CD4-positive, alpha-beta T cell treated with Interleukin-4 for 1 hour (primary cell): ENCODE data around the gene PDE4D.
"Not testable (repeated sequence)": the region's sequence is repeated elsewhere in the genome, so short reads cannot be mapped to it uniquely, and the experiment has no call there.

Source experiments
- DNase-seq, 2 donors: peaks; one replicate each; pipeline ENCODE4 v3.0.0-alpha.2; 2020 to 2022

Gene PDE4D

DNA sequence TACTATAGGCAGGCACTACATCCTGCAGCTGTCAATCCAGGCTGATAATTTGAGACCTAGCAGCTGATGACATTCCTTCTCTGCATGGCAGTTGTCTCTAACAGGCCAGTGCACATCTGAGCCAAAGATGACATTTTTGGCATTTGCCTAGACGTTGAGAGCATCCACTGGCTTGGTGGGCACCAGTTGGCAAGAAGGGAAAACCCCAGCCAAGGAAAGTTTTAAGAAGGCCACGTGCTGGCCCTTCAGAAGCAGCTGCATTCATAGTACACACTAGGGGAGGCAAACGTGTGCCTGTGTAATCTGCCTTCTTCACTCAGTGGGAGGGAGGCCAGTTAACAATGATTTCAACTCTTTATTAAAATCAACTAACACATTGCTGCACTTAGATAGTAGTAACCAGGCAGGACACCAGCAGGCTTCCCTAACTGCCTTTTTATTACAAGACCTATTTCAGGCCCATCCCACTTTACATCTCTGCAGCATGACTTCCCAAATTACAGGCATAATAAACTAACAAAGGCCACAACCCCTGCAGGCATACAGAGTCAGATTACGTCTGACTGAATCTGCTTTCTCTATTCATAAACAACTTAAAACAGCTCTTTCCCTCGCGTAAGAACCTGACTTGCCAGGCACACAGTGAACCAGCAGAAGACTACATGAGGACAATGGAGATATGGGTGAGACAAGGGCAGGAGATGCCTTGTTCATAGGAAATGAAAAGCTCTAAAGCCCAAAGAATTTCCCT, 576.3 kb downstream of the PDE4D start:
- DNase-seq, result no peak

GRCh38 chr5:59312223-59312622, 581.3 kb downstream of the PDE4D start:
- no peak for DNase-seq

DNA sequence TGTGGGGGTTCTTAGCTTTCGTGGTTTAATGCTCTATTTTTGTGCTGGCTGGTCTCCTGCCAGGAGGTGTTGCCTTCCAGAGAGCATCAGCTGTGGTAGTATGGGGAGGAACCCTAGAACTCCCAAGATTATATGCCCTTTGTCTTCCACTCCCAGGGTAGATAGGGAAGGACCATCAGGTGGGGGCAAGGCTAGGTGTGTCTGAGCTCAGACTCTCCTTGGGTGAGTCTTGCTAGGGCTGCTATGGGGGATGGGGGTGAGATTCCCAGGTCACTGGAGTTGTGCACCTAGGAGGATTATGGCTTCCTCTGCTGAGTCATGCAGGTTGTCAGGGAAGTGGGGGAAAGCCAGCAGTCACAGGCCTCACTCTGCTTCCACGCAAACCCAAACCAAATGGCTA, 584.8 kb downstream of the PDE4D start:
- not testable (repeated sequence) for DNase-seq

DNA sequence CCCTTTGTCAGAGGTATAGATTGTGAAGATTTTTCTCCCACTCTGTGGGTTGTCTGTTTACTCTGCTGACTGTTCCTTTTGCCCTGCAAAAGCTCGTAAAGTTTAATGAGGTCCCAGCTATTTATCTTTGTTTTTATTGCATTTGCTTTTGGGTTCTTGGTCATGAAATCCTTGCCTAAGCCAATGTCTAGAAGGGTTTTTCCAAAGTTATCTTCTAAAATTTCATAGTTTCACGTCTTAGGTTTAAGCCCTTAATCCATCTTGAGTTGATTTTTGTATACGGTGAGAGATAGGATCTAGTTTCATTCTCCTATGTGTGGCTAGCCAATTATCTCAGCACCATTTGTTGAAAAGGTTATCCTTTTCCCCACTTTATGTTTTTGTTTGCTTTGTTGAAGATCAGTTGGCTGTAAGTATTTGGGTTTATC, 590.2 kb downstream of the PDE4D start:
- DNase-seq, result not testable (repeated sequence)

DNA sequence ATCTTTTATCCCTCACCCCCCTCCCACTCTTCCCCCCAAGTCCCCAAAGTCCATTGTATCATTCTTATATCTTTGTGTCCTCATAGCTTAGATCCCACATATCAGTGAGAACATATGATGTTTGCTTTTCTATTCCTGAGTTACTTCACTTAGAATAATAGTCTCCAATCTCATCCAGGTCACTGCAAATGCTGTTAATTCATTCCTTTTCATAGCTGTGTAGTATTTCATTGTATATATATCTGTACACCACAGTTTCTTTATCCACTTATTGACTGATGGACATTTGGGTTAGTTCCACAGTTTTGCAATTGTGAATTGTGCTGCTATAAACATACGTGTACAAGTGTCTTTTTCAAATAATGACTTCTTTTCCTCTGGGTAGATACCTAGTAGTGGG, 591.0 kb downstream of the PDE4D start:
- DNase-seq, result not testable (repeated sequence)

DNA sequence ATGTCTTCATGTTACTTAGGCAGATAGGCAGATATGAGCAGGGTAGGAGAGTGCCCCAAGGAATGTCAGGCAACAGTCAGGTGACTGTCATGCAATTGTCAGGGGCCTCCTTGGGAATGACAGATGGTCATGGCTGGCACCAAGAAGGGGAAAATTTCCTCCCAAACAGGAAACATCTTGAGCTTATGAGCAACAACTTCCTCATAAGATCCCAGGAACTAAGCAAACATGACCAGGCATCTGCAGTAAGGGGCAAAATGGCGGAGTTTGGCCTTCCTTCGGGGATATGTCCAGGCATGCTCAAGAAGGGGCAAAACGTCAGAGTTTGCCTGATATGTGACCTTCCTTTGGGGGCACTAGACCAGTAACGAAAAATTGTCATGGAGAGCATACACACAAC, 591.8 kb downstream of the PDE4D start:
- no peak for DNase-seq

DNA sequence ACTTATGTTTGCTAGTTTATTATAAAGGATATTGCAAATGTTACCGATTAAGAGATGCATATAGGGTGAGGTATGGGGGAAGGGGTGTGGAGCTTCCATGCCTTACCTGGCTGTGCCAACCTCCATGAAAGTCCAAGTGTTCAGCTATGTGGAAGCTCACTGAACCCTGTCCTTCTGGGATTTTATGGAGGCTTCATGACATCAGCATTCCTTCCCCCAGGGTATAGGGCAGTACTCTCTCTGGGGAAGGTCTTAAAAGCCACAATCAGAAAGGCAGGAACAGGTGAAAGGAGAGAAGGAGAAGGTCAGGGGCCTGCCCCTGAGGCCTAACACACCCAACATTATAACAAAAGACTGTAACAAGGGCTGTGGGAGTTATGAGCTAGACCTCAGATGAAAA, 592.6 kb downstream of the PDE4D start:
- DNase-seq, result no peak

- no peak for DNase-seq
These were observed 594.5 kb downstream of the PDE4D start for GRCh38 chr5:59299006-59299405.

DNA sequence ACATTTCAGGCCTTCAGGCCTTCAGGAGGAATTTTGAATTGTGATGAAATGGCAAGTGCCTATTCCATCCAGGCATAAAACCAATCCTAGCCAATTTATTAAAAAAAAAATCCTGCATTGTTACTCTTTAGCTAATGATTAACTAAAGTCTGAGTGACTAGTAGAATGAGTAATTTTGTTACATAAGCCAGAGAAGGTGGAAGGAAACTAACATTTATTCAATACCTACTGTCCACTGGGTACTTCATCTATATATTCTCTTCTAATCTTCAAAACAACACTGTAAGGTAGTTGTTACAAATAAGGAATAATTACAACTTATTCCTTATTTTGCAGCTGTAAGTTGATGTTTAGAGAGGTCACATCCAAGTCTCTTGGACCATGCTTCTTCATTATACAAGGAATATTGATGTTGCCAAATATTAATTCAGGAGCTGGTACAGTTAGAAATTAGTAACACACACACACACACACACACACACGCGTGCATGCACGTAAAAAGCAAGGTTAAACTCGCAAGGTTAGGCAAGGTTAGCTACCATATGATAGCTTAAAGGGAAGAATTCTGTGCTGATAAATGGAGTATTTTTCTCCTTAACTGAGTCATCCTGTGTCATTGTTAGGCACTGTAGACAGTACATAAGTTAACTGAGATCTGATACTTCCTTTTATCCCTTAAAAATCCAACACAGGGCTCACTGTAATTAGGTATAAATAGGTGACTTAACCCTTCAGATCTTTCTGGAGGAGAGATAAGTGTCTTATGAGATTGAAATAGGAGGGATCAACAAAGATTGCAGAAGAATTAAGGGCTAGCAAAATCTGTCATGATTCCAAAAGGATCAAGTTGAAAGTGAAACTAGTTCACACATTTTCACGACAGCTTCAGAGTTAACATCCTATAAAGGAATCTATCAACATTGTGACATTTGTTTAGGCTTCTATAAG, 596.9 kb downstream of the PDE4D start:
- DNase-seq, result no peak

DNA sequence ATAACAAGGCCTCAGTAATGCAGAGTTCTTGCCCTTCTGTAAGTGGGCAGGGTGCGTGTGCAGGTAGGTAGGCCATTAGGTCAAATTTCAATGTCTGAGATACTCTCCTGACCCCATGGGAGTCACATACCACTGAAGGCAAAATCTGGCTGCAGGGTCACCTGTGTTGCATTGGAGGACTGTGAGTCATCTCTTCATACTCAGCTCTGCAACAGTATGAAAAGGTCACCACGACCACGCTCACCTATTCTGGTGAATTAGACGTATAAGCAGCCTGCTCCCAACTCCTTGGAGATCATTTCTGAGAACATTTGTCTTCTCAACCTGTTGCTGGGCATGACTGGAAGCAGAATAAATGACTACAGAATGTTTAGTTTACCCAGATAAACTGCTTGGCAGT, 599.8 kb downstream of the PDE4D start:
- no peak for DNase-seq

DNA sequence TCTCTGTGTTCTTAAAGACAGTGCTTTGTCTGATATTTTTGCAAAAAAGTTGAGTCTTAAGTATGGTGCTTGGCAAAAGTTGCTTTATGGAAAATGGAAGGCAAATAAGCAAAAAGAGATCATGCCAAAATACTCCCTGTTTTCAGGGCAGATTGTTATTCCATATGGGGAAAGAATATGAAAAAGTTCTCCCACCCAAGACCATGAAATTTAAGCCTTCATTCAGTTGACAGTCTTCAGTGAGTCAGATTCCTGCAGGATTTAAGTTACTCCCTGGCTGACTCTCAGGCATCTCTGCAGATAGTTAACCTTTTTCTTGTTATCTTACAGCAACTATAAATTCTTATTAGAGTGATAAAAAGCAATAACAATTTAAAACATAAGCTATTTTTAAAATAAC, 601.6 kb downstream of the PDE4D start:
- no peak for DNase-seq

DNA sequence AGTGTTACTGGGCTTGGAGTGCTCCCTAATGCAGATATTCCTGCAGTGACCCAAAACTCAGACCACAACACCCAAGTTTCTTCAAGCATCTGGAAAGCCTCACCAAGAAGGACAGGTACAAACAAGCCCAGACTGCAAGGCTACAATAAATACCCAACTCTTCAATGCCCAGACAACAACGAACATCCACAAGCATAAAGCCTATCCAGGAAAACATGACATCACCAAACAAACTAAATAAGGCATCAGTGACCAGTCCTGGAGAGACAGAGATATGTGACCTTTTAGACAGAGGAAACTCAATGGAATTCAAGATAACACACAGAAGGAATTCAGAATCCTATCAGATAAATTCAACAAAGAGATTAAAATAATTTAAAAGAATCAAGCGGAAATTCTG, 605.6 kb downstream of the PDE4D start:
- no peak for DNase-seq

DNA sequence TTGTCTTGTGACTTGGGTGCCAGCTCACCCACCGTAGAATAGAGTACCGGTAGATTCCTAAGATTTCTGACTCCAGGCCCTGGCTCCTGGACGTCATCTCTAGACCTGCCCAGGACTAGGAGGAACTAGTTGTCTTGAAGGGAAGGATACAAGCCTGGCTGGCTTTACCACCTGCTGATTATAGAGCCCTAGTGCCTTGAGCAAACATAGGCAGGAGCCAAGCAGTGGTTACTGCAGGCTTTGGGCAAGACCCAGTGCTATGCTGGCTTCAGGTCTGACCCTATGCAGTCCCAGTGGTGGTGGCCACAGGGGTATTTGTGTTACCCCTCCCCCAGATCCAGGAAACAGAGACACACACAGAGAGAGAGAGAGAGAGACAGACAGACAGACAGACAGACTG, 606.2 kb downstream of the PDE4D start:
- DNase-seq, result no peak

DNA sequence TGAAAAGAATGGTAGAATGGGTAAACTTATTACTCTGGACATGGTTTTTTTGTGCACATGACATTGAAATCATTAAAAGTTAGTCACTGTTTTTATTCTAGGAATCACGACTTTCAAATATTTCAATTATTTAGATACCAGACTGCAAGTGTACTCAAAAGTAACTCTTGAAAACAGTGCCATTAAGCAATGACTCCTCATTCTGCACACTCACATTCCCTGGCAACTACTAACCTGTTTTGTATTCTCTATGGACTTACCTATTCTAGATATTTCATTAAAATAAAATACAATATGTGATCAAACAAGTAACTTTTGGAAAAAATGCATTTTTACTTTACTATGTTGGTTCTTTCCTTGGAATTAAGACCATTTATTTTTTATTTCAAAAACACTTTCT, 607.0 kb downstream of the PDE4D start:
- DNase-seq, result no peak

DNA sequence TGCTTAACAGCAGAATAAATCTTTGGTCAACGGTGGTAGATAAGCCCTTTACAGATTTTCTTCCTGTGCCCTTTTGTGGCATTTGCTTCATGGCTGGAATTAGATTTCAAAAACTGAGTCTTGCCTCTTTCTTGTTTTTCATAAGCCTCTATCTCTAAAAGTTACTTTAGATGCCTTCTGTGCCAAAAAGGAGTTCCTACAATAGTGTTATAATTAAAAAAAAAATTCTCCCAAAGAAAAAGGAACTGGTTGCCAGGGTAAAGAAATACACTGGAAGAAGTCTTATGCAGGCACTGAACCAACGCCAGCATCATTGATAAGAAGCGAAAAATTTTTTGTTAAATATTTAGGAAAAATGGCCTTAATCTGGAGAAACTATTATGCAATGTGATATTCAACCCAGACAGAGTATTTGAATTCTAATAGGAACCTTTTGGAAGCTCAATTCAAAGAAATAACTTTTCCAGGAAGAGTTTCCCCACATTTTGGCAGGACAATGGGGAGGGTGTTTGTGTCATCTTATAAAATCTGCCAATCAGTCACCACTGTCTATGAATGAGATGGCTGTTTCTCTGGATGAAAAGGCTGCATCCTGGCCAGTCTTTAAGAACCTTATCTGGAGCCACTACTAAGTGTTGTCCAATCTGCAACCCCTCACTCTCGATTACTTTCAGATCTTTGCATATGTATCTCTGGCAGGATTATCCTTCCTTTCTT, 608.1 kb downstream of the PDE4D start:
- no peak for DNase-seq

DNA sequence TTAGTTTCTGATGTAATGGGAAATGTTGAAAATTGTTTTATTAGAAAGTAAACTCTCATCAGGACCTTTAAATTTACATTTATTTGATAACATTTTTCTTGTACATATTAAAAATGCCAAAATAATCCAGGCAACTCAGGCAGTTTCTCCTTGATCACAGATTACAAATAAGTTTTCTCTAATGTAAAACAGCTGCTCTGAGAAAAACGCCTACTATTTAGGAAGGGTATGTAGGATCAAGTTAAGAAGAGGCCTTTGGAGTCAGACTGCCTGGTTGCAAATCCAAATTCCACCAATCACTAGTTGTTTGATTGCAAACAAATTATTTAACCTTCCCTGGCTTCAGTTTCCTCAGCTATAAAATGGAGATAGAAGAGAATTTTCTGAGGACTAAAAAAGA, 610.8 kb downstream of the PDE4D start:
- DNase-seq, result no peak

- no peak for DNase-seq
These were observed 613.5 kb downstream of the PDE4D start for GRCh38 chr5:59279979-59280378.

- no peak for DNase-seq
These were observed 616.6 kb downstream of the PDE4D start for GRCh38 chr5:59276917-59277372.

- no peak for DNase-seq
These were observed 617.2 kb downstream of the PDE4D start for GRCh38 chr5:59276325-59276675.

GRCh38 chr5:59275510-59276324, 617.8 kb downstream of the PDE4D start:
- no peak for DNase-seq

DNA sequence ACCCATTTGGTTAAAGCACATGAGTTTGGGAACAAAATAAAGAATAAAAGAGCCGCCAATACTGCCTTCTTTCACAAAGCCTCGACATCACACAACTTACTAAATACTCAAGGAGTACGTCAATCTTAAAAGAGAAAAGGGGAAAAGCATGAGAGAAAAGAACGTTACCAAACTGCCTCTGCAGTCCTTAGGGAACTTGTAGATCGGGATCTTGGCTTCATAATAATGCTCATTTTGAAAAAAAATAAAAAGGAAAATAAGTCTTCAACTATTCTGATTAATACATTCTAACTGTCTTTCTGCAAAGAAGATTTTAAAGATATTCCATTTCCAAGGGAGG, 618.4 kb downstream of the PDE4D start:
- no peak for DNase-seq

GRCh38 chr5:59274106-59274636, 619.4 kb downstream of the PDE4D start:
- no peak for DNase-seq
